IPS DF 6.9 (cell line): ENCODE results near the gene CCSER1.
"Not testable (repeated sequence)": the region's sequence is repeated elsewhere in the genome, so short reads cannot be mapped to it uniquely, and the experiment has no call there.

Experiments used
- DNase-seq: peaks from one replicate; pipeline ENCODE4 v3.0.0-alpha.2; 2013; ENCODE audit warnings: low read depth, low spot score
- H3K27ac ChIP-seq: one replicate; pipeline ENCODE4 v1.5.1; 2013; ENCODE audit warnings: low read length, control low read depth
- H3K27me3 ChIP-seq: 2 replicates; pipeline ENCODE4 v1.6.1; 2013; ENCODE audit warnings: mild to moderate bottlenecking, low read length; ENCODE audit not compliant: control insufficient read depth, insufficient read depth
- H3K36me3 ChIP-seq: 2 replicates; pipeline ENCODE4 v1.6.1; 2013; ENCODE audit warnings: low read length; ENCODE audit not compliant: control insufficient read depth, insufficient read depth
- H3K4me1 ChIP-seq: 2 replicates; pipeline ENCODE4 v1.6.1; 2013; ENCODE audit warnings: low read length; ENCODE audit not compliant: control insufficient read depth, insufficient read depth
- H3K4me3 ChIP-seq: 2 replicates; pipeline ENCODE4 v1.5.1; 2013; ENCODE audit warnings: mild to moderate bottlenecking, low read length
- H3K9me3 ChIP-seq: 2 replicates; pipeline ENCODE4 v1.6.1; 2013; ENCODE audit warnings: low read length, inconsistent platforms; ENCODE audit not compliant: control insufficient read depth, insufficient read depth
- WGBS: extraction: QIAGEN DNeasy Blood & Tissue Kit; methylation state at CpG from one replicate; pipeline ENCODE4 v1.1.7; 2013; ENCODE audit warnings: mixed read lengths, missing lambda C conversion rate; ENCODE audit not compliant: insufficient read length, insufficient coverage; 5-methylcytosine and 5-hydroxymethylcytosine counted together

Gene CCSER1

GRCh38 chr4:91298156-91298700 lies 1171.0 kb downstream of the CCSER1 start:
- no peak for DNase-seq
- Histone ChIP-seq H3K27ac (no peak overlapping the region), H3K4me3 (no peak overlapping the region), H3K27me3 (no peaks in the 10 kb centered on the region), H3K36me3 (no peaks in the 10 kb centered on the region), H3K4me1 (no peaks in the 10 kb centered on the region), H3K9me3 (no peaks in the 10 kb centered on the region)
- WGBS, result no CpG with 5 or more reads among the region's 3 CpGs

GRCh38 chr4:91298824-91299223 lies 1171.6 kb downstream of the CCSER1 start:
- DNase-seq, result no peak
- WGBS, result no CpG with 5 or more reads among the region's 1 CpG
- H3K9me3 ChIP-seq, result no peaks in the 10 kb centered on the region
- no peak overlapping the region for H3K4me3 ChIP-seq
- H3K36me3 ChIP-seq, result no peaks in the 10 kb centered on the region
- H3K27me3 ChIP-seq, result no peaks in the 10 kb centered on the region
- no peaks in the 10 kb centered on the region for H3K4me1 ChIP-seq
- no peak overlapping the region for H3K27ac ChIP-seq

GRCh38 chr4:91302120-91302519 lies 1174.9 kb downstream of the CCSER1 start:
- Histone ChIP-seq H3K9me3 (no peaks in the 10 kb centered on the region), H3K27me3 (no peaks in the 10 kb centered on the region), H3K27ac (no peak overlapping the region), H3K4me3 (no peak overlapping the region), H3K36me3 (no peaks in the 10 kb centered on the region), H3K4me1 (no peaks in the 10 kb centered on the region)
- no peak for DNase-seq
- no CpG with 5 or more reads among the region's 2 CpGs for WGBS

- DNase-seq, result no peak
- no peaks in the 10 kb centered on the region for H3K36me3 ChIP-seq
- no peak overlapping the region for H3K4me3 ChIP-seq
- no peak overlapping the region for H3K27ac ChIP-seq
- H3K4me1 ChIP-seq, result no peaks in the 10 kb centered on the region
- WGBS, result 100% methylated on average over 2 of the region's 3 CpGs
- no peaks in the 10 kb centered on the region for H3K9me3 ChIP-seq
- H3K27me3 ChIP-seq, result no peaks in the 10 kb centered on the region
These were observed 1177.1 kb downstream of the CCSER1 start for GRCh38 chr4:91304292-91304691.

GRCh38 chr4:91317434-91317833 lies 1190.2 kb downstream of the CCSER1 start:
- H3K4me1 ChIP-seq, result no peaks in the 10 kb centered on the region
- WGBS, result no CpG with 5 or more reads among the region's 4 CpGs
- no peak overlapping the region for H3K27ac ChIP-seq
- H3K9me3 ChIP-seq, result no peaks in the 10 kb centered on the region
- no peak for DNase-seq
- H3K4me3 ChIP-seq, result no peak overlapping the region
- no peaks in the 10 kb centered on the region for H3K27me3 ChIP-seq
- no peaks in the 10 kb centered on the region for H3K36me3 ChIP-seq

- no peaks in the 10 kb centered on the region for H3K27me3 ChIP-seq
- no peak for DNase-seq
- H3K27ac ChIP-seq, result no peak overlapping the region
- H3K36me3 ChIP-seq, result no peaks in the 10 kb centered on the region
- no CpG with 5 or more reads among the region's 4 CpGs for WGBS
- no peaks in the 10 kb centered on the region for H3K4me1 ChIP-seq
- H3K9me3 ChIP-seq, result no peaks in the 10 kb centered on the region
- H3K4me3 ChIP-seq, result no peak overlapping the region
These were observed 1192.5 kb downstream of the CCSER1 start for GRCh38 chr4:91319556-91320268.

- no peak for DNase-seq
- WGBS, result no CpG with 5 or more reads among the region's 1 CpG
- peaks cover 2% of the 10 kb centered on the region for H3K9me3 ChIP-seq
These were observed 1195.8 kb downstream of the CCSER1 start for GRCh38 chr4:91322961-91323360.

GRCh38 chr4:91325495-91325894 lies 1198.3 kb downstream of the CCSER1 start:
- WGBS, result no CpG with 5 or more reads among the region's 1 CpG
- Histone ChIP-seq H3K27ac (no peak overlapping the region), H3K27me3 (no peaks in the 10 kb centered on the region), H3K4me3 (no peak overlapping the region), H3K4me1 (no peaks in the 10 kb centered on the region), H3K36me3 (no peaks in the 10 kb centered on the region), H3K9me3 (peaks cover 2% of the 10 kb centered on the region)
- DNase-seq, result no peak

More at GRCh38 chr4:91322961-91323360, 1195.8 kb downstream of the CCSER1 start:
- no peak overlapping the region for H3K4me3 ChIP-seq
- no peaks in the 10 kb centered on the region for H3K4me1 ChIP-seq
- H3K27me3 ChIP-seq, result no peaks in the 10 kb centered on the region
- no peak overlapping the region for H3K27ac ChIP-seq
- H3K36me3 ChIP-seq, result no peaks in the 10 kb centered on the region

- not testable (repeated sequence) for DNase-seq, H3K27me3 ChIP-seq, H3K27ac ChIP-seq, H3K4me3 ChIP-seq, H3K4me1 ChIP-seq, H3K36me3 ChIP-seq, H3K9me3 ChIP-seq
- WGBS, result no CpG with 5 or more reads among the region's 2 CpGs
These were observed 1199.0 kb downstream of the CCSER1 start for GRCh38 chr4:91326167-91326566.

- no peak for DNase-seq
- Histone ChIP-seq H3K36me3 (no peaks in the 10 kb centered on the region), H3K9me3 (peaks cover 2% of the 10 kb centered on the region), H3K4me1 (no peaks in the 10 kb centered on the region), H3K4me3 (no peak overlapping the region), H3K27ac (no peak overlapping the region), H3K27me3 (no peaks in the 10 kb centered on the region)
- no CpG with 5 or more reads among the region's 3 CpGs for WGBS
These were observed 1203.5 kb downstream of the CCSER1 start for GRCh38 chr4:91330555-91331137.
